Astrocyte (in vitro differentiated cells and primary cell): ENCODE results near the gene EFNA5.

ENCODE experiments used
- EZH2 ChIP-seq: IDR thresholded peaks from 2 replicates; pipeline ENCODE4 v1.6.1; 2012; ENCODE audit warnings: mild to moderate bottlenecking, low read length, inconsistent platforms; ENCODE audit not compliant: insufficient read depth
- TF ChIP-seq, protein P1 (sequence below): IDR thresholded peaks from 2 replicates; pipeline ENCODE4 v1.5.1; 2011; ENCODE audit warnings: low read depth, mild to moderate bottlenecking, inconsistent platforms, low read length, moderate library complexity; ENCODE audit not compliant: insufficient read depth

DNA sequence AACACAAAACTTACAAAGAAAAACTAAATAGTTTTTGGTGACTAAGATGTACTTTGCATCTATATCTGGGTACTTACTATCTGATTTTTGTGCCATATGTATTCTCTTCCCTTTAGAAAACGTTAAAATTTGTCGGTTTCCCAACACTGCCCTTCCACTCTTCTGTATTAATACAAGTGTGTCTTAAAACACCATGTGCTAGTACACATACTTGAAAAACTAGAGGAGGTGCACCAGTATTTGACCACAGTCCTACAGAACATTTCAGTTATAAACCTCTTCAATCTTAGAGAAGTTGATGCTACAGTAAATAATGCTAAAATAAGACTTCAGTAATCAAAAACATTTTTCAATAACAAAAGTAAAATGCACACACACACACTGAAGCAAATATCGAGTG, 251.2 kb downstream of the EFNA5 start:
- TF ChIP-seq, protein P1, sequence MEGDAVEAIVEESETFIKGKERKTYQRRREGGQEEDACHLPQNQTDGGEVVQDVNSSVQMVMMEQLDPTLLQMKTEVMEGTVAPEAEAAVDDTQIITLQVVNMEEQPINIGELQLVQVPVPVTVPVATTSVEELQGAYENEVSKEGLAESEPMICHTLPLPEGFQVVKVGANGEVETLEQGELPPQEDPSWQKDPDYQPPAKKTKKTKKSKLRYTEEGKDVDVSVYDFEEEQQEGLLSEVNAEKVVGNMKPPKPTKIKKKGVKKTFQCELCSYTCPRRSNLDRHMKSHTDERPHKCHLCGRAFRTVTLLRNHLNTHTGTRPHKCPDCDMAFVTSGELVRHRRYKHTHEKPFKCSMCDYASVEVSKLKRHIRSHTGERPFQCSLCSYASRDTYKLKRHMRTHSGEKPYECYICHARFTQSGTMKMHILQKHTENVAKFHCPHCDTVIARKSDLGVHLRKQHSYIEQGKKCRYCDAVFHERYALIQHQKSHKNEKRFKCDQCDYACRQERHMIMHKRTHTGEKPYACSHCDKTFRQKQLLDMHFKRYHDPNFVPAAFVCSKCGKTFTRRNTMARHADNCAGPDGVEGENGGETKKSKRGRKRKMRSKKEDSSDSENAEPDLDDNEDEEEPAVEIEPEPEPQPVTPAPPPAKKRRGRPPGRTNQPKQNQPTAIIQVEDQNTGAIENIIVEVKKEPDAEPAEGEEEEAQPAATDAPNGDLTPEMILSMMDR = no peak
- TF ChIP-seq EZH2 = no peak
